Measurements from ENCODE around the gene RRAS2.

DNA sequence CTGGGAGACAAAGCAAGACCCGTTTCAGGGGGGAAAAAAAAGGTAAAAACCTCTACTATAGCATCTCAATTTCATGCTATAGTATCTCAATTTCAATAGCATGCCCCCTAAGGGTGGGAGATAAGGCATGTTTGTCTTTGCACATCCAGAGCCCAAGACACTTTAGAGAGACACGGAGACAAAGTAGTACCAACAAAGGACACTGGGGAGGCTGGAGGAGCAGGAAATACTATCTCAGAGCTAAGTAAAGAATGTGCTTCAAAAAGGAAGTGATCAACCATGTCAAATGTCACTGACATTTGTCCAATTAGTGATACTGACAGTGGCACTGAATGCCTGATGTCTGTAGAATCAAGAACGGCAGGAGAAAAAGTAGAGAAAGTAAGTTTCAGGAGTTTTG lies 68.6 kb downstream of the RRAS2 start:
- no peak for TF ChIP-seq ATF1 (CRISPR knock-in tag; IDR thresholded peaks at IDR 0.05)
- TF ChIP-seq ATF1 (tag; IDR thresholded peaks at IDR 0.05): no peak
- no peak for TF ChIP-seq KHSRP (IDR thresholded peaks at IDR 0.05)
